Body of pancreas (tissue), 4 donors: ENCODE data around the gene DOCK4.

Source experiments
- POLR2A ChIP-seq, 3 donors: fragments of 450-650 bp; IDR thresholded peaks; one replicate each; pipeline ENCODE4 v1.6.1; 2016; ENCODE audit warnings: antibody characterized with exemption in 3 of 3, mild to moderate bottlenecking in 2 of 3
- TF ChIP-seq, protein P1 (sequence below), 7 experiments: fragments of 450-650 bp in 4 of 7; fragments of 200-600 bp in 3 of 7; sonication (generic) in 3 of 7; IDR thresholded peaks; one replicate each; pipeline ENCODE4 v1.5.1; 2016 to 2019; ENCODE audit warnings: antibody characterized with exemption in 7 of 7

DNA sequence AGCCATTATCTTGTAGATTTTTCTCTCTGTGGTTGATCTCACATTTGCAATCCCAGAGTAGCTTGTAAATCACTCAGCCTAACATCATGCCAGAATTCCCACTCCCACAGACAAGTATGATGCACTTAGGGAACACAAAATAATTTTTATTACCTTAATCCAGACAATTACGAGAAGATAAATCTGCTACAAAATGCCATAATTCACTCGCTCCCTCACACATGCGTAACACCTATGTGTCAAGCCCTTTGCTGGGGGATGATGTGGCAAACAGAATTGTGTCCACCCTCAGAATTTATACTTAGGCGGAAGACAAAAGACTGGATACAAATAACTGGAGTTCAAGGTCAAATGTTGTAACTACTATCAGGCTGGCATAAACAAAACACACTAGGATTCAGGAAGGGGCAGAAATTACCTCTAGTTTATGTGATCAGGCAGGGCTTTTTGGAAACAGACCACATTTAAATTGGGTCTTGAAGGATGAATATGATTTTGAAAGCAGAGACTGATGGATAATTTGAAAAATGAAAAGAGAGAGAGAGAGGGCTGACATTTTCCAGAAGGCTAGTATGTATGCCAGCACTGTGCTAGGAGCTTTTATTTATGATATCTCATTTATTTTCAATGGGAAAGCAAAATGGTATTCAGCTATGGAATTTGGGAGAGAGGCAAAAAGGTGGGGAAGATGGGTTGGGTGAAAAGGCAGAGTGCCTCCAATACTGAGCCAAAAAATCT is 69.8 kb downstream of the DOCK4 start:
- TF ChIP-seq, protein P1, sequence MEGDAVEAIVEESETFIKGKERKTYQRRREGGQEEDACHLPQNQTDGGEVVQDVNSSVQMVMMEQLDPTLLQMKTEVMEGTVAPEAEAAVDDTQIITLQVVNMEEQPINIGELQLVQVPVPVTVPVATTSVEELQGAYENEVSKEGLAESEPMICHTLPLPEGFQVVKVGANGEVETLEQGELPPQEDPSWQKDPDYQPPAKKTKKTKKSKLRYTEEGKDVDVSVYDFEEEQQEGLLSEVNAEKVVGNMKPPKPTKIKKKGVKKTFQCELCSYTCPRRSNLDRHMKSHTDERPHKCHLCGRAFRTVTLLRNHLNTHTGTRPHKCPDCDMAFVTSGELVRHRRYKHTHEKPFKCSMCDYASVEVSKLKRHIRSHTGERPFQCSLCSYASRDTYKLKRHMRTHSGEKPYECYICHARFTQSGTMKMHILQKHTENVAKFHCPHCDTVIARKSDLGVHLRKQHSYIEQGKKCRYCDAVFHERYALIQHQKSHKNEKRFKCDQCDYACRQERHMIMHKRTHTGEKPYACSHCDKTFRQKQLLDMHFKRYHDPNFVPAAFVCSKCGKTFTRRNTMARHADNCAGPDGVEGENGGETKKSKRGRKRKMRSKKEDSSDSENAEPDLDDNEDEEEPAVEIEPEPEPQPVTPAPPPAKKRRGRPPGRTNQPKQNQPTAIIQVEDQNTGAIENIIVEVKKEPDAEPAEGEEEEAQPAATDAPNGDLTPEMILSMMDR (IDR thresholded peaks at IDR 0.05): no peak
- no peak for TF ChIP-seq POLR2A (IDR thresholded peaks at IDR 0.05)
